AG10803 (cell line): Measurements from ENCODE around the gene METTL27.
"Not testable (repeated sequence)": the region's sequence is repeated elsewhere in the genome, so short reads cannot be mapped to it uniquely, and the experiment has no call there.

Source experiments
- DNase-seq: peaks from one replicate; pipeline ENCODE4 v3.0.0; 2010; ENCODE audit warnings: low read depth
- H3K4me3 ChIP-seq: 2 replicates; pipeline ENCODE4 v1.5.1; 2011; ENCODE audit warnings: mild to moderate bottlenecking, low read length, control low read depth
- CTCF ChIP-seq: conservative IDR thresholded peaks from 2 replicates; pipeline ENCODE4 v1.5.1; 2011; ENCODE audit warnings: mild to moderate bottlenecking, low read length, control low read depth, inconsistent platforms

Gene METTL27

GRCh38 chr7:73789051-73789450 lies 53.3 kb downstream of the METTL27 start:
- no peak for DNase-seq
- H3K4me3 ChIP-seq, result no peak overlapping the region
- TF ChIP-seq CTCF, result no peak

GRCh38 chr7:73787786-73788048 lies 54.6 kb downstream of the METTL27 start:
- H3K4me3 ChIP-seq, DNase-seq: not testable (repeated sequence)

GRCh38 chr7:73786588-73786987 lies 55.7 kb downstream of the METTL27 start:
- no peak for DNase-seq
- no peak overlapping the region for H3K4me3 ChIP-seq
- no peak for TF ChIP-seq CTCF
